Measurements from ENCODE around the gene SAMD4B. TPM values are rescaled to one million over a fixed set of nuclear protein-coding genes. Genes with fewer than 3 reads are reported as not detected.

SAMD4B gene
- total RNA-seq, 1 donor from 2014 or later = 123 TPM

- Histone ChIP-seq H3K27me3 (ENCODE audit: control insufficient read depth, insufficient read depth, low read length) (no peaks in the 10 kb centered on the region), H3K36me3 (ENCODE audit: control insufficient read depth, insufficient read depth, low read length) (peaks cover 6% of the 10 kb centered on the region), H3K4me3 (ENCODE audit: low read depth, low read length) (no peak overlapping the region)
- no peak for DNase-seq (ENCODE audit: low read depth)
- TF ChIP-seq CTCF (IDR thresholded peaks at IDR 0.05; ENCODE audit: insufficient read depth, low read length, poor library complexity, severe bottlenecking) = no peak
Observed at GRCh38 chr19:39416152-39417120, 74.2 kb downstream of the SAMD4B start.

- H3K36me3 ChIP-seq (ENCODE audit: control insufficient read depth, insufficient read depth, low read length) = peaks cover 6% of the 10 kb centered on the region
- no peak for DNase-seq (ENCODE audit: low read depth)
- H3K27me3 ChIP-seq (ENCODE audit: control insufficient read depth, insufficient read depth, low read length) = no peaks in the 10 kb centered on the region
- no peak overlapping the region for H3K4me3 ChIP-seq (ENCODE audit: low read depth, low read length)
- TF ChIP-seq CTCF (IDR thresholded peaks at IDR 0.05; ENCODE audit: insufficient read depth, low read length, poor library complexity, severe bottlenecking) = no peak
Observed at GRCh38 chr19:39417463-39418181, 75.4 kb downstream of the SAMD4B start.

- Histone ChIP-seq H3K36me3 (ENCODE audit: control insufficient read depth, insufficient read depth, low read length) (peaks cover 8% of the 10 kb centered on the region), H3K27me3 (ENCODE audit: control insufficient read depth, insufficient read depth, low read length) (no peaks in the 10 kb centered on the region), H3K4me3 (ENCODE audit: low read depth, low read length) (no peak overlapping the region)
- no peak for DNase-seq (ENCODE audit: low read depth)
- no peak for TF ChIP-seq CTCF (IDR thresholded peaks at IDR 0.05; ENCODE audit: insufficient read depth, low read length, poor library complexity, severe bottlenecking)
Observed at GRCh38 chr19:39419003-39419402, 76.8 kb downstream of the SAMD4B start.

GRCh38 chr19:39420769-39421168, 78.5 kb downstream of the SAMD4B start:
- TF ChIP-seq CTCF (IDR thresholded peaks at IDR 0.05; ENCODE audit: insufficient read depth, low read length, poor library complexity, severe bottlenecking) = no peak
- DNase-seq (ENCODE audit: low read depth) = no peak
- H3K27me3 ChIP-seq (ENCODE audit: control insufficient read depth, insufficient read depth, low read length) = no peaks in the 10 kb centered on the region
- peaks cover 10% of the 10 kb centered on the region for H3K36me3 ChIP-seq (ENCODE audit: control insufficient read depth, insufficient read depth, low read length)
- no peak overlapping the region for H3K4me3 ChIP-seq (ENCODE audit: low read depth, low read length)

- H3K27me3 ChIP-seq (ENCODE audit: control insufficient read depth, insufficient read depth, low read length) = no peaks in the 10 kb centered on the region
- no peak for DNase-seq (ENCODE audit: low read depth)
- no peak for TF ChIP-seq CTCF (IDR thresholded peaks at IDR 0.05; ENCODE audit: insufficient read depth, low read length, poor library complexity, severe bottlenecking)
- no peak overlapping the region for H3K4me3 ChIP-seq (ENCODE audit: low read depth, low read length)
- H3K36me3 ChIP-seq (ENCODE audit: control insufficient read depth, insufficient read depth, low read length) = peaks cover 10% of the 10 kb centered on the region
Observed at GRCh38 chr19:39422020-39422419, 79.8 kb downstream of the SAMD4B start.

All from kidney epithelial cell (primary cell).